ENCODE measurements around the gene GABPA. TPM values are rescaled to one million over a fixed set of nuclear protein-coding genes. Genes with fewer than 3 reads are reported as not detected.

The GABPA gene
- polyA plus RNA-seq, 1 experiment = 8.5 TPM

GRCh38 chr21:25811186-25811585, 76.4 kb downstream of the GABPA start:
- ChIA-PET CTCF (no interaction called here), POLR2A (interaction anchor here (0.6 kb wide), 1 partner anchor 75 kb away, joined by 4 read pairs; no protein-coding TSS in a partner anchor)
- no peak for TF ChIP-seq CTCF (IDR thresholded peaks at IDR 0.05; ENCODE audit: insufficient read depth, low read depth, low read length)
- DNase-seq (ENCODE audit: low read depth) = no peak
- Histone ChIP-seq H3K36me3 (ENCODE audit: control insufficient read depth, insufficient read depth, low read length) (no peaks in the 10 kb centered on the region), H3K4me3 (ENCODE audit: low read depth, low read length) (no peak overlapping the region), H3K27me3 (ENCODE audit: control insufficient read depth, insufficient read depth, low read length) (no peaks in the 10 kb centered on the region)

- TF ChIP-seq CTCF (IDR thresholded peaks at IDR 0.05; ENCODE audit: insufficient read depth, low read depth, low read length) = no peak
- no peaks in the 10 kb centered on the region for H3K27me3 ChIP-seq (ENCODE audit: control insufficient read depth, insufficient read depth, low read length)
- H3K36me3 ChIP-seq (ENCODE audit: control insufficient read depth, insufficient read depth, low read length) = no peaks in the 10 kb centered on the region
- POLR2A ChIA-PET = no interaction called here
- DNase-seq (ENCODE audit: low read depth) = no peak
- H3K4me3 ChIP-seq (ENCODE audit: low read depth, low read length) = no peak overlapping the region
- CTCF ChIA-PET = no interaction called here
Measured at GRCh38 chr21:25813917-25814316, 79.1 kb downstream of the GABPA start.

GRCh38 chr21:25818121-25818520, 83.3 kb downstream of the GABPA start:
- Histone ChIP-seq H3K27me3 (ENCODE audit: control insufficient read depth, insufficient read depth, low read length) (no peaks in the 10 kb centered on the region), H3K4me3 (ENCODE audit: low read depth, low read length) (no peak overlapping the region), H3K36me3 (ENCODE audit: control insufficient read depth, insufficient read depth, low read length) (no peaks in the 10 kb centered on the region)
- TF ChIP-seq CTCF (IDR thresholded peaks at IDR 0.05; ENCODE audit: insufficient read depth, low read depth, low read length) = no peak
- no peak for DNase-seq (ENCODE audit: low read depth)
- ChIA-PET POLR2A (no interaction called here), CTCF (no interaction called here)

- CTCF ChIA-PET = no interaction called here
- no peak overlapping the region for H3K4me3 ChIP-seq (ENCODE audit: low read depth, low read length)
- POLR2A ChIA-PET = no interaction called here
- no peaks in the 10 kb centered on the region for H3K27me3 ChIP-seq (ENCODE audit: control insufficient read depth, insufficient read depth, low read length)
- no peak for DNase-seq (ENCODE audit: low read depth)
- no peak for TF ChIP-seq CTCF (IDR thresholded peaks at IDR 0.05; ENCODE audit: insufficient read depth, low read depth, low read length)
- no peaks in the 10 kb centered on the region for H3K36me3 ChIP-seq (ENCODE audit: control insufficient read depth, insufficient read depth, low read length)
Measured at GRCh38 chr21:25818551-25818950, 83.8 kb downstream of the GABPA start.

Other genes starting within 250 kb of the GABPA start
- 11.6 and 26.4 TPM in 2 replicates for gene MRPL39, start 127.5 kb upstream of the GABPA start, polyA plus RNA-seq (2011; rRNA removed)
- gene JAM2, start 95.7 kb upstream of the GABPA start, polyA plus RNA-seq (2011; rRNA removed) = 0.21 and 0.58 TPM in 2 replicates
- gene ATP5PF, start 68 bp upstream of the GABPA start, polyA plus RNA-seq (2011; rRNA removed) = 52.8 and 133 TPM in 2 replicates